B cell (primary cell): ENCODE results near the gene NDUFS6. TPM values are rescaled to one million over a fixed set of nuclear protein-coding genes. Genes with fewer than 3 reads are reported as not detected.
A peak's percentile ranks its signal among the peaks of the same experiment; 100 is the strongest.

ENCODE experiments used
- ATAC-seq: fragments of 200-7000 bp; cut with Tn5 transposase; one replicate; pipeline ENCODE4 v1.10.0; 2021; ENCODE audit warnings: low read depth, mild to moderate bottlenecking, moderate number of reproducible peaks, moderate library complexity
- CTCF ChIA-PET: fragments of 350-600 bp; sonication (Branson Sonifier 250); formaldehyde crosslinking; loops from one replicate; lab custom pipeline; 2021; ENCODE audit warnings: antibody characterized with exemption, inconsistent platforms; lab: Charles Lee
- POLR2A ChIA-PET: fragments of 350-600 bp; sonication (Branson Sonifier 250); formaldehyde crosslinking; loops from one replicate; lab custom pipeline; 2021; ENCODE audit warnings: antibody characterized with exemption; lab: Charles Lee
- DNase-seq: peaks from one replicate; pipeline ENCODE4 v3.0.0; 2013
- H2AFZ ChIP-seq: 2 replicates; pipeline ENCODE4 v1.6.1; 2012; ENCODE audit warnings: mild to moderate bottlenecking, low read depth, low read length; ENCODE audit not compliant: insufficient read depth, poor library complexity, severe bottlenecking
- H3K27ac ChIP-seq, 2 donors: 1 replicate in 1 of 2; 2 replicates in 1 of 2; pipeline ENCODE4 v1.5.1; 2012 to 2013; ENCODE audit warnings: low read length in 2 of 2, mild to moderate bottlenecking in 2 of 2, moderate library complexity in 1 of 2
- H3K27me3 ChIP-seq, 4 experiments: fragments of 200-600 bp in 1 of 4; sonication (generic) in 1 of 4; replicated peaks in 1 of 4; 1 replicate in 2 of 4; 2 replicates in 2 of 4; pipeline versions ENCODE4 v1.6.1 to v1.7.0; 2013 to 2016; ENCODE audit warnings: low read length in 3 of 4, mild to moderate bottlenecking in 2 of 4, mixed read lengths in 1 of 4, moderate library complexity in 1 of 4; ENCODE audit not compliant: insufficient read depth in 4 of 4, control insufficient read depth in 3 of 4; ENCODE audit errors: control extremely low read depth in 1 of 4
- H3K36me3 ChIP-seq, 2 experiments: replicated peaks in 1 of 2; 1 replicate in 1 of 2; 2 replicates in 1 of 2; pipeline versions ENCODE4 v1.6.1 to v1.7.1; 2013; ENCODE audit warnings: low read length in 1 of 2; ENCODE audit not compliant: insufficient read depth in 2 of 2, control insufficient read depth in 1 of 2; ENCODE audit errors: control extremely low read depth in 1 of 2, extremely low read depth in 1 of 2
- H3K4me1 ChIP-seq, 2 donors: fragments of 200-600 bp in 1 of 2; sonication (generic) in 1 of 2; 1 replicate in 1 of 2; 2 replicates in 1 of 2; pipeline versions ENCODE4 v1.5.1 to v1.6.1; 2013 to 2017; ENCODE audit warnings: low read length in 2 of 2; ENCODE audit not compliant: control insufficient read depth in 2 of 2, insufficient read depth in 2 of 2
- H3K4me2 ChIP-seq: replicated peaks from 2 replicates; pipeline ENCODE3; 2012; ENCODE audit warnings: mild to moderate bottlenecking, low read depth, low read length; ENCODE audit not compliant: poor library complexity, severe bottlenecking
- H3K4me3 ChIP-seq, 5 experiments: fragments of 200-600 bp in 1 of 5; sonication (generic) in 1 of 5; 1 replicate in 3 of 5; 2 replicates in 2 of 5; pipeline versions ENCODE4 v1.5.1 to v1.7.0; 2011 to 2016; ENCODE audit warnings: low read length in 4 of 5, mild to moderate bottlenecking in 4 of 5, low read depth in 2 of 5, control low read depth in 1 of 5, moderate library complexity in 1 of 5; ENCODE audit not compliant: insufficient read depth in 1 of 5; ENCODE audit errors: control extremely low read depth in 1 of 5, extremely low read depth in 1 of 5
- H3K79me2 ChIP-seq: fragments of 200-600 bp; sonication (generic); one replicate; pipeline ENCODE4 v1.6.0; 2016; ENCODE audit warnings: low read length; ENCODE audit not compliant: control insufficient read depth, insufficient read depth
- H3K9ac ChIP-seq: fragments of 200-600 bp; sonication (generic); 2 replicates; pipeline ENCODE4 v1.6.1; 2017; ENCODE audit warnings: mild to moderate bottlenecking, low read length, moderate library complexity
- H3K9me3 ChIP-seq, 3 donors: one replicate each; pipeline versions ENCODE4 v1.6.1 to v1.7.1; 2013; ENCODE audit warnings: low read length in 2 of 3; ENCODE audit not compliant: control insufficient read depth in 2 of 3, insufficient read depth in 1 of 3; ENCODE audit errors: control extremely low read depth in 1 of 3
- H4K20me1 ChIP-seq: 2 replicates; pipeline ENCODE4 v1.6.0; 2012; ENCODE audit warnings: mild to moderate bottlenecking, low read length; ENCODE audit not compliant: insufficient read depth, control insufficient read depth, poor library complexity, severe bottlenecking
- H3K27ac Mint-ChIP-seq: one replicate; pipeline ENCODE4 v1.8.0; 2021; ENCODE audit warnings: mixed read lengths
- H3K27me3 Mint-ChIP-seq: one replicate; pipeline ENCODE4 v1.8.0; 2021; ENCODE audit warnings: mixed read lengths
- H3K4me1 Mint-ChIP-seq: one replicate; pipeline ENCODE4 v1.8.0; 2021; ENCODE audit warnings: mixed read lengths
- H3K4me3 Mint-ChIP-seq: one replicate; pipeline ENCODE4 v1.8.0; 2021; ENCODE audit warnings: mixed read lengths
- H3K9me3 Mint-ChIP-seq: one replicate; pipeline ENCODE4 v1.8.0; 2022; ENCODE audit warnings: mixed read lengths; ENCODE audit not compliant: insufficient read depth
- CTCF ChIP-seq: fragments of 200-600 bp; IDR thresholded peaks from one replicate; pipeline ENCODE4 v1.8.0; 2022; ENCODE audit warnings: antibody characterized with exemption, mild to moderate bottlenecking
- EZH2 ChIP-seq: IDR thresholded peaks from 2 replicates; pipeline ENCODE4 v1.6.1; 2012; ENCODE audit warnings: borderline replicate concordance, low read depth, mild to moderate bottlenecking, moderate library complexity, low read length; ENCODE audit not compliant: insufficient read depth, poor library complexity, severe bottlenecking
- WGBS: methylation state at CpG from one replicate; pipeline ENCODE4 v1.1.5; 2013; ENCODE audit warnings: missing lambda C conversion rate; ENCODE audit not compliant: insufficient coverage; 5-methylcytosine and 5-hydroxymethylcytosine counted together
- intact Hi-C: fragments of 100-400 bp; cut with micrococcal nuclease; formaldehyde crosslinking; loops from one replicate; pipeline ENCODE4 v1.10.0; 2022
- polyA plus RNA-seq: library from polyadenylated mRNA; depleted of rRNA; stranded (reverse); fragments of >200 nt; gene quantifications from 2 replicates; pipeline ENCODE4 v1.2.3, GENCODE V29; 2012
- total RNA-seq, 2 donors: library from RNA; stranded (reverse); fragments of 120-200 nt in 1 of 2; gene quantifications; 1 replicate in 1 of 2; 2 replicates in 1 of 2; pipeline versions ENCODE4 v1.2.3 to v1.2.4, GENCODE V29; 2013 to 2022

Gene NDUFS6
- total and polyA plus RNA-seq, 2 donors (not counting 1 experiment from before 2014, with no cell fraction given), result 16.9 to 18.0 TPM

- H3K27ac ChIP-seq, result no peak overlapping the region
- Mint-ChIP-seq H3K4me3 (no peak overlapping the region), H3K9me3 (no peaks in the 10 kb centered on the region), H3K27me3 (peaks cover 32% of the 10 kb centered on the region), H3K27ac (no peak overlapping the region), H3K4me1 (no peaks in the 10 kb centered on the region)
- DNase-seq (no peak), ATAC-seq (no peak)
- ChIA-PET CTCF (no interaction called here), POLR2A (no interaction called here)
- 92% methylated on average over 5 of the region's 5 CpGs for WGBS
- H3K9me3 ChIP-seq, result peaks cover 0 to 3% (median 0%) of the 10 kb centered on the region in 3 donors
- intact Hi-C loops, result no loop called here
- no peak overlapping the region for H2AFZ ChIP-seq
- no peak overlapping the region for H3K4me2 ChIP-seq
- TF ChIP-seq CTCF, result no peak
- no peak for TF ChIP-seq EZH2
- no peak overlapping the region for H3K9ac ChIP-seq
- H3K27me3 ChIP-seq, result peaks cover 0 to 14% (median 0%) of the 10 kb centered on the region in 4 experiments
- no peaks in the 10 kb centered on the region for H3K4me1 ChIP-seq
- H3K79me2 ChIP-seq, result no peaks in the 10 kb centered on the region
- no peaks in the 10 kb centered on the region for H4K20me1 ChIP-seq
- H3K4me3 ChIP-seq, result no peak overlapping the region
- no peaks in the 10 kb centered on the region for H3K36me3 ChIP-seq
Measured at GRCh38 chr5:1844708-1845436, 43.7 kb downstream of the NDUFS6 start.

- H3K9me3 Mint-ChIP-seq, result no peaks in the 10 kb centered on the region
- WGBS, result 100% methylated on average over 1 of the region's 1 CpG
- H3K27me3 Mint-ChIP-seq, result peaks cover 27% of the 10 kb centered on the region
- TF ChIP-seq CTCF (peak; percentile 25), EZH2 (no peak)
- intact Hi-C loops, result no loop called here
- H3K27ac Mint-ChIP-seq, result no peak overlapping the region
- ATAC-seq (no peak), DNase-seq (no peak)
- Histone ChIP-seq H3K4me1 (no peaks in the 10 kb centered on the region), H3K79me2 (no peaks in the 10 kb centered on the region), H3K4me3 (no peak overlapping the region), H3K9ac (no peak overlapping the region), H4K20me1 (no peaks in the 10 kb centered on the region), H3K4me2 (no peak overlapping the region), H2AFZ (no peak overlapping the region), H3K9me3 (peaks cover 0 to 3% (median 0%) of the 10 kb centered on the region in 3 donors), H3K27me3 (peaks cover 0 to 7% (median 0%) of the 10 kb centered on the region in 4 experiments), H3K36me3 (no peaks in the 10 kb centered on the region), H3K27ac (no peak overlapping the region)
- ChIA-PET CTCF (no interaction called here), POLR2A (no interaction called here)
- no peaks in the 10 kb centered on the region for H3K4me1 Mint-ChIP-seq
- no peak overlapping the region for H3K4me3 Mint-ChIP-seq
Measured at GRCh38 chr5:1845696-1846095, 44.5 kb downstream of the NDUFS6 start.
